ENCODE data around the gene THSD4.

Gene THSD4

GRCh38 chr15:71424765-71425164 lies 309.5 kb downstream of the THSD4 start:
- Histone ChIP-seq H3K4me2 (ENCODE audit: low read length) (no peak overlapping the region), H2AFZ (ENCODE audit: low read length) (no peak overlapping the region), H3K9ac (ENCODE audit: low read length) (no peak overlapping the region), H3F3A (ENCODE audit: insufficient read depth, low read length) (no peaks in the 10 kb centered on the region), H3K27ac (ENCODE audit: low read depth, low read length, poor library complexity, severe bottlenecking) (no peak overlapping the region), H4K20me1 (ENCODE audit: insufficient read depth, low read length) (no peaks in the 10 kb centered on the region), H3K4me1 (ENCODE audit: insufficient read depth, low read length, severe bottlenecking) (no peaks in the 10 kb centered on the region), H3K36me3 (ENCODE audit: insufficient read depth, low read length) (no peaks in the 10 kb centered on the region), H3K9me3 (ENCODE audit: low read length) (no peaks in the 10 kb centered on the region), H3K79me2 (ENCODE audit: insufficient read depth, low read length) (no peaks in the 10 kb centered on the region), H3K4me3 (ENCODE audit: low read depth, low read length, poor library complexity, severe bottlenecking) (no peak overlapping the region), H3K9me2 (ENCODE audit: low read depth, low read length) (no peaks in the 10 kb centered on the region), H3K27me3 (ENCODE audit: insufficient read depth, low read length) (no peaks in the 10 kb centered on the region)
- no peak for TF ChIP-seq CTCF (IDR thresholded peaks at IDR 0.05; ENCODE audit: low read length)

- Histone ChIP-seq H3K4me3 (ENCODE audit: low read depth, low read length, poor library complexity, severe bottlenecking) (no peak overlapping the region), H3K9ac (ENCODE audit: low read length) (no peak overlapping the region), H3K79me2 (ENCODE audit: insufficient read depth, low read length) (no peaks in the 10 kb centered on the region), H3K27ac (ENCODE audit: low read depth, low read length, poor library complexity, severe bottlenecking) (no peak overlapping the region), H3K9me2 (ENCODE audit: low read depth, low read length) (no peaks in the 10 kb centered on the region), H3K36me3 (ENCODE audit: insufficient read depth, low read length) (no peaks in the 10 kb centered on the region), H3F3A (ENCODE audit: insufficient read depth, low read length) (no peaks in the 10 kb centered on the region), H2AFZ (ENCODE audit: low read length) (no peak overlapping the region), H3K4me2 (ENCODE audit: low read length) (no peak overlapping the region), H3K4me1 (ENCODE audit: insufficient read depth, low read length, severe bottlenecking) (no peaks in the 10 kb centered on the region), H3K9me3 (ENCODE audit: low read length) (no peaks in the 10 kb centered on the region), H3K27me3 (ENCODE audit: insufficient read depth, low read length) (no peaks in the 10 kb centered on the region), H4K20me1 (ENCODE audit: insufficient read depth, low read length) (no peaks in the 10 kb centered on the region)
- TF ChIP-seq EZH2 (IDR thresholded peaks at IDR 0.05; ENCODE audit: borderline replicate concordance, low read length) (no peak), CTCF (IDR thresholded peaks at IDR 0.05; ENCODE audit: low read length) (no peak)
Measured at GRCh38 chr15:71425388-71425787, 310.1 kb downstream of the THSD4 start.

- H3K36me3 ChIP-seq (ENCODE audit: insufficient read depth, low read length) = no peaks in the 10 kb centered on the region
- no peak for TF ChIP-seq CTCF (IDR thresholded peaks at IDR 0.05; ENCODE audit: low read length)
- TF ChIP-seq EZH2 (IDR thresholded peaks at IDR 0.05; ENCODE audit: borderline replicate concordance, low read length) = no peak
- H3K4me2 ChIP-seq (ENCODE audit: low read length) = no peak overlapping the region
- H3K4me1 ChIP-seq (ENCODE audit: insufficient read depth, low read length, severe bottlenecking) = no peaks in the 10 kb centered on the region
- H3K79me2 ChIP-seq (ENCODE audit: insufficient read depth, low read length) = no peaks in the 10 kb centered on the region
- H3K9ac ChIP-seq (ENCODE audit: low read length) = no peak overlapping the region
- H2AFZ ChIP-seq (ENCODE audit: low read length) = no peak overlapping the region
- no peaks in the 10 kb centered on the region for H3K27me3 ChIP-seq (ENCODE audit: insufficient read depth, low read length)
- H3F3A ChIP-seq (ENCODE audit: insufficient read depth, low read length) = no peaks in the 10 kb centered on the region
- H3K4me3 ChIP-seq (ENCODE audit: low read depth, low read length, poor library complexity, severe bottlenecking) = no peak overlapping the region
- H3K9me3 ChIP-seq (ENCODE audit: low read length) = no peaks in the 10 kb centered on the region
- no peak overlapping the region for H3K27ac ChIP-seq (ENCODE audit: low read depth, low read length, poor library complexity, severe bottlenecking)
- H4K20me1 ChIP-seq (ENCODE audit: insufficient read depth, low read length) = no peaks in the 10 kb centered on the region
- H3K9me2 ChIP-seq (ENCODE audit: low read depth, low read length) = no peaks in the 10 kb centered on the region
Measured at GRCh38 chr15:71426792-71427191, 311.5 kb downstream of the THSD4 start.
